Measurements from ENCODE around the gene PLCH1. TPM values are rescaled to one million over a fixed set of nuclear protein-coding genes. Genes with fewer than 3 reads are reported as not detected.

Gene PLCH1
- total and polyA plus RNA-seq, 10 of the 15 experiments (the other 5 are each of a cell fraction or from before 2014, with no cell fraction given): 0.03 to 0.22 (median 0.04) TPM; not detected in 5

DNA sequence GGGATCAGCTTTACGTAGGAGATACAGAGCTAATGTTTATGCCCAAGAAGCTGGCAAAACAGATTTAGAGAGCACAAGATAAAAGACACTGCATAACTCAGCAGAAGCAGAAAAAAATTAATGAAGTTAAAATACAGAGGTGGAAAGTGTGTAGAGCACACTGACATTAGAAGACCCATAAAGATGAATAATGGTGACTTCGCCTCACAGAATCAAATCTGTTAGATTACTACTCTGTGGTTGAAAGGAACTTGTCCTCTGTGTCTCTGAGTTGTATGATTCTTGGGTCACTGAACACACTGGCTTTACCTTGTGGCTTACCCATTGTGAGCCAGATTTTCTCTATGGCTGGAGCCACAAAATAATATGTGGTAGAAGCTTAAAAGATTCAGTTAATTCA is 224.4 kb downstream of the PLCH1 start:
- intact Hi-C loops (cut with micrococcal nuclease; ENCODE audit: unreplicated experiment) (no loop called here), in situ Hi-C loops (cut with MboI) (no loop called here)
- no peak for DNase-seq (ENCODE audit: low read depth, low spot score)
- FAIRE-seq: no peak
- H3K27ac ChIP-seq (ENCODE audit: control insufficient read depth, insufficient read depth): no peak overlapping the region
- ATAC-seq: no peak
- H3K9ac ChIP-seq (ENCODE audit: control insufficient read depth, insufficient read depth, low read length): no peak overlapping the region
- no peaks in the 10 kb centered on the region for H3K36me3 ChIP-seq (ENCODE audit: control insufficient read depth in 2 of 2, insufficient read depth in 2 of 2, low read length in 1 of 2)
- H3K9me3 ChIP-seq (replicated peaks; ENCODE audit: control insufficient read depth, insufficient read depth, low read length): no peaks in the 10 kb centered on the region
- BruUV-seq (replicated peaks): no TSS peak
- no peaks in the 10 kb centered on the region for H3K4me1 ChIP-seq (ENCODE audit: control insufficient read depth, insufficient read depth, low read length)
- ChIA-PET CTCF (no interaction called here), SMC1A (ENCODE audit: uncharacterized antibody, unreplicated experiment) (no interaction called here), RAD21 (ENCODE audit: unreplicated experiment) (no interaction called here), POLR2A (interaction anchor here (0.6 kb wide), 1 partner anchor 15 kb away, joined by 3 read pairs; no protein-coding TSS in a partner anchor)
- no peak overlapping the region for H3K4me3 ChIP-seq
- H4K20me1 ChIP-seq (ENCODE audit: control insufficient read depth, insufficient read depth): no peaks in the 10 kb centered on the region
- no peak overlapping the region for H3K4me2 ChIP-seq (ENCODE audit: control insufficient read depth, insufficient read depth)
- WGBS (ENCODE audit: insufficient coverage, insufficient replicate concordance, low lambda C conversion rate, missing lambda C conversion rate): 17% methylated on average over 2 of the region's 2 CpGs
- no peaks in the 10 kb centered on the region for H3K79me2 ChIP-seq (ENCODE audit: control insufficient read depth, insufficient read depth, low read length)
- no peak overlapping the region for H2AFZ ChIP-seq (ENCODE audit: control insufficient read depth, low read depth, low read length)
- H3K27me3 ChIP-seq (replicated peaks in 1 of 2; ENCODE audit: control insufficient read depth in 2 of 2, insufficient read depth in 2 of 2, low read length in 1 of 2): no peaks in the 10 kb centered on the region
- no peak for TF ChIP-seq EED (IDR thresholded peaks at IDR 0.05; ENCODE audit: low read depth)
- TF ChIP-seq FOXK2 (IDR thresholded peaks at IDR 0.05): no peak
- TF ChIP-seq, protein P1, sequence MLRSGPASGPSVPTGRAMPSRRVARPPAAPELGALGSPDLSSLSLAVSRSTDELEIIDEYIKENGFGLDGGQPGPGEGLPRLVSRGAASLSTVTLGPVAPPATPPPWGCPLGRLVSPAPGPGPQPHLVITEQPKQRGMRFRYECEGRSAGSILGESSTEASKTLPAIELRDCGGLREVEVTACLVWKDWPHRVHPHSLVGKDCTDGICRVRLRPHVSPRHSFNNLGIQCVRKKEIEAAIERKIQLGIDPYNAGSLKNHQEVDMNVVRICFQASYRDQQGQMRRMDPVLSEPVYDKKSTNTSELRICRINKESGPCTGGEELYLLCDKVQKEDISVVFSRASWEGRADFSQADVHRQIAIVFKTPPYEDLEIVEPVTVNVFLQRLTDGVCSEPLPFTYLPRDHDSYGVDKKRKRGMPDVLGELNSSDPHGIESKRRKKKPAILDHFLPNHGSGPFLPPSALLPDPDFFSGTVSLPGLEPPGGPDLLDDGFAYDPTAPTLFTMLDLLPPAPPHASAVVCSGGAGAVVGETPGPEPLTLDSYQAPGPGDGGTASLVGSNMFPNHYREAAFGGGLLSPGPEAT (IDR thresholded peaks at IDR 0.05; ENCODE audit: low read depth): no peak
- TF ChIP-seq, protein P2, sequence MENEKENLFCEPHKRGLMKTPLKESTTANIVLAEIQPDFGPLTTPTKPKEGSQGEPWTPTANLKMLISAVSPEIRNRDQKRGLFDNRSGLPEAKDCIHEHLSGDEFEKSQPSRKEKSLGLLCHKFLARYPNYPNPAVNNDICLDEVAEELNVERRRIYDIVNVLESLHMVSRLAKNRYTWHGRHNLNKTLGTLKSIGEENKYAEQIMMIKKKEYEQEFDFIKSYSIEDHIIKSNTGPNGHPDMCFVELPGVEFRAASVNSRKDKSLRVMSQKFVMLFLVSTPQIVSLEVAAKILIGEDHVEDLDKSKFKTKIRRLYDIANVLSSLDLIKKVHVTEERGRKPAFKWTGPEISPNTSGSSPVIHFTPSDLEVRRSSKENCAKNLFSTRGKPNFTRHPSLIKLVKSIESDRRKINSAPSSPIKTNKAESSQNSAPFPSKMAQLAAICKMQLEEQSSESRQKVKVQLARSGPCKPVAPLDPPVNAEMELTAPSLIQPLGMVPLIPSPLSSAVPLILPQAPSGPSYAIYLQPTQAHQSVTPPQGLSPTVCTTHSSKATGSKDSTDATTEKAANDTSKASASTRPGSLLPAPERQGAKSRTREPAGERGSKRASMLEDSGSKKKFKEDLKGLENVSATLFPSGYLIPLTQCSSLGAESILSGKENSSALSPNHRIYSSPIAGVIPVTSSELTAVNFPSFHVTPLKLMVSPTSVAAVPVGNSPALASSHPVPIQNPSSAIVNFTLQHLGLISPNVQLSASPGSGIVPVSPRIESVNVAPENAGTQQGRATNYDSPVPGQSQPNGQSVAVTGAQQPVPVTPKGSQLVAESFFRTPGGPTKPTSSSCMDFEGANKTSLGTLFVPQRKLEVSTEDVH (IDR thresholded peaks at IDR 0.05; ENCODE audit: low read depth, partially characterized antibody): no peak
- TF ChIP-seq TCF7 (IDR thresholded peaks at IDR 0.05; ENCODE audit: borderline replicate concordance): no peak
- no peak for TF ChIP-seq IKZF2 (IDR thresholded peaks at IDR 0.05)
- no peak for TF ChIP-seq CHD2 (IDR thresholded peaks at IDR 0.05; ENCODE audit: borderline replicate concordance, low read depth, low read length)
